Activated CD4-positive, alpha-beta T cell treated with anti-CD3 and anti-CD28 coated beads, Interleukin-2, amount 50 U/mL, for 24 hours (primary cell): Measurements from ENCODE around the gene MAN1C1.

Experiments used
- DNase-seq, 2 donors: peaks; one replicate each; pipeline ENCODE4 v3.0.0-alpha.2; 2020; ENCODE audit warnings: low read depth in 1 of 2, low spot score in 1 of 2

The MAN1C1 gene

DNA sequence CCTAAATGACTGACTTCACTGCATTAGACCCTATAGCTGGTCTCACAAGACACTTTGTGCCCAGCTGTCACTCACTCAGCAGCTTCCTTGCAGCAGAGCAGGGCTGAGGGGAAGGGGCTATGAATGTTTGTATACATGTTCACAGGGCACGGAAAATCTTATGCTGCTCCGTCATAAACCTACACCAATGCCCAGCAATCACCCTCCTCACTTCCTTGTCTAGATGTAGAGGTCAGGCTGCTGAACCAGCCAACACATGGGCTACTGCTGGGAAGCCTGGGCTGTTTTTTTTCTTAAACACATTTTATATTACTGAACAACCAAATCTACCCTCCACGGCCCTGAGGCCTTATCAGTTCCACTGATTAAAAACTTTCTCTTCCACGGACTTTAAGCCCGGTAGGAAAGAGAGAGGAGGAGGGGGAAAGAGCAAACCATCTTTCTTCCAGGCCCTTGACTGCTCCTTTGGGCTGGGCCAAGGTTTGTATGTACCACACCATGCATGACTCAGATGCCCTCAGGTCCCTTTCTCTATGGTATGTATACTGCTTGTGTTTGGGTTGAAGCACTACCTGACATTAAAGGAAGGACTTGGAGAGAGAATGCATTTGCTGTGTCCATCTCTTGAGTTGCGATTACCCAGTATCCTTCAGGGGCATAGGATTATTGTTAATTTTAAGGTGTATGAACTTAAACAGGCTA is 215.9 kb downstream of the MAN1C1 start:
- no peak for DNase-seq

DNA sequence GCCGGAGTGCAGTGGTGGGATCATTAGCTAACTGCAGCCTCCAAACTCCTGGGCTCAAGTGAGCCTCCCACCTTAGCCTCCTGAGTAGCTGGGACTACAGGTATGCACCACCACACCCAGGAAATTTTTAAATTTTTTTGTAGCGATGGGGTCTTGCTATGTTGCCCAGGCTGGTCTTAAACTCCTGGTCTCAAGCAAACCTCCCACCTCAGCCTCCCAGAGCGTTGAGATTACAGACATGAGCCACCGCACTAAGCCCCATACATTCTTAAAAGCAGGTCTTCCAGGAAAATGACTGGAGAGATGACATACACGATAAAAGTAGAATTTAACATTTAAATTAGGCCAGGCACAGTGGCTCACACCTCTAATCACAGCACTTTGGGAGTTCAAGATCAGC is 216.6 kb downstream of the MAN1C1 start:
- no peak for DNase-seq
